Heart right ventricle (tissue), 16 donors: ENCODE data around the gene QKI. TPM values are rescaled to one million over a fixed set of nuclear protein-coding genes. Genes with fewer than 3 reads are reported as not detected.
"Not testable (repeated sequence)": the region's sequence is repeated elsewhere in the genome, so short reads cannot be mapped to it uniquely, and the experiment has no call there.

Experiments used
- ATAC-seq, 8 donors: fragments of 200-7000 bp; cut with Tn5 transposase; one replicate each; pipeline ENCODE4 v1.9.1; 2020; ENCODE audit warnings: mild to moderate bottlenecking in 8 of 8, moderate library complexity in 8 of 8, moderate number of reproducible peaks in 1 of 8
- DNase-seq, 2 donors: peaks; one replicate each; pipeline ENCODE4 v3.0.0-alpha.2; 2020
- H3K27ac ChIP-seq, 10 donors: fragments of 200-600 bp; sonication (generic) in 2 of 10; one replicate each; pipeline versions ENCODE4 v1.5.0 to v1.8.0; 2020 to 2022; ENCODE audit warnings: mild to moderate bottlenecking in 3 of 10
- H3K27me3 ChIP-seq, 7 donors: fragments of 200-600 bp; one replicate each; pipeline ENCODE4 v1.8.0; 2021 to 2022; ENCODE audit warnings: mild to moderate bottlenecking in 2 of 7
- H3K36me3 ChIP-seq, 9 donors: fragments of 200-600 bp; sonication (generic) in 1 of 9; one replicate each; pipeline versions ENCODE4 v1.5.0 to v1.8.0; 2020 to 2022; ENCODE audit warnings: mild to moderate bottlenecking in 2 of 9
- H3K4me1 ChIP-seq, 9 donors: fragments of 200-600 bp; sonication (generic) in 1 of 9; one replicate each; pipeline versions ENCODE4 v1.5.0 to v1.8.0; 2020 to 2022; ENCODE audit warnings: mild to moderate bottlenecking in 4 of 9
- H3K4me3 ChIP-seq, 10 donors: fragments of 200-600 bp; sonication (generic) in 2 of 10; one replicate each; pipeline versions ENCODE4 v1.5.0 to v1.8.0; 2020 to 2022; ENCODE audit warnings: mild to moderate bottlenecking in 7 of 10, moderate library complexity in 2 of 10
- H3K9me3 ChIP-seq, 11 donors: fragments of 200-600 bp in 10 of 11; sonication (generic) in 2 of 11; one replicate each; pipeline versions ENCODE4 v1.5.0 to v1.8.0; 2013 to 2022; ENCODE audit warnings: mild to moderate bottlenecking in 2 of 11, control low read depth in 1 of 11, moderate library complexity in 1 of 11
- CTCF ChIP-seq, 9 donors: fragments of 200-600 bp; sonication (generic) in 2 of 9; IDR thresholded peaks; one replicate each; pipeline versions ENCODE4 v1.5.0 to v1.8.0; 2021 to 2022; ENCODE audit warnings: antibody characterized with exemption in 9 of 9, mild to moderate bottlenecking in 5 of 9, moderate library complexity in 1 of 9
- WGBS, 2 donors: extraction: QIAGEN DNeasy Blood & Tissue Kit; methylation state at CpG; one replicate each; pipeline ENCODE4 v1.1.7; 2013; ENCODE audit warnings: inconsistent platforms in 1 of 2; 5-methylcytosine and 5-hydroxymethylcytosine counted together
- intact Hi-C, 10 donors: fragments of 100-400 bp; cut with DNase I; formaldehyde crosslinking; loops; one replicate each; pipeline versions ENCODE4 v1.11.1 to v1.14.2; 2022
- polyA plus RNA-seq, 2 donors: library from polyadenylated mRNA; stranded (reverse); fragments of 200-250 nt; gene quantifications; one replicate each; pipeline ENCODE4 v1.2.3, GENCODE V29; 2013
- total RNA-seq, 10 donors: library from RNA; stranded (reverse); fragmentation: NEBNext Ultra II Directional in 3 of 10; extraction: Animal tissue kit (Norgen Biotek cat#: 25700) in 3 of 10; gene quantifications; one replicate each; pipeline versions ENCODE4 v1.2.1 to v1.2.4, GENCODE V29; 2021 to 2023
- donor health status: Arrhythmogenic right ventricular cardiomyopathy.
- donor health status: ischemic (EF 13 %, LVEDD 7.1; RV severe dilation, severe dysfunction).
- donor health status: healthy with polysubstance abuse.
- donor health status: DM: no; HTN: yes; CAD: no.
- donor health status: DM: no; HTN: no; CAD: no.
- donor health status: ischemic (EF 25% LVEDD 6.9; RV normal size, moderate dysfunction).
- donor health status: ischemic (EF 25% LVEDD 5.7; RV mildly dilated, moderate dysfunction).
- donor health status: healthy.
- donor health status: DM: yes; HTN: yes; CAD: no.
- donor health status: Ischemic cardiomyopathy.
- donor health status: ischemic (EF 35%, LVEDD 5.7; RV mildly dilated, moderate dysfunction).
- donor health status: nonischemic (EF 11% LVEDD 7.7; RV severe dilation, severe dysfunction).
- donor health status: DM: yes; HTN: yes; CAD: no.
- donor health status: PGD.
- donor health status: ischemic (EF 29% LVEDD 5.4; RV normal size, mild dysfunction).
- donor health status: nonischemic (EF 23%, LVEDD 6.1; RV moderate dilation, normal function).

QKI gene
- total and polyA plus RNA-seq, 12 donors = 74.7 to 551 (median 493) TPM

- H3K27ac ChIP-seq = peak overlapping the region in 2 of 10 donors; percentile 5 to 6
- WGBS, 2 donors = 35 to 50% methylated on average over 3 of the region's 3 CpGs
Observed at GRCh38 chr6:163468738-163469137, 54.2 kb downstream of the QKI start.

GRCh38 chr6:163469459-163469985 is 55.0 kb downstream of the QKI start:
- Histone ChIP-seq H3K27ac (peak overlapping the region in 2 of 10 donors; percentile 1 to 5), H3K4me1 (peaks cover 0 to 86% (median 63%) of the 10 kb centered on the region in 9 donors), H3K9me3 (peaks cover 0 to 17% (median 9%) of the 10 kb centered on the region in 11 donors), H3K4me3 (no peak overlapping the region), H3K27me3 (no peaks in the 10 kb centered on the region), H3K36me3 (peaks cover 0 to 21% (median 0%) of the 10 kb centered on the region in 9 donors)
- 41 to 73% methylated on average over 1 of the region's 1 CpG for WGBS, 2 donors
- ATAC-seq (no peak), DNase-seq (no peak)
- TF ChIP-seq CTCF (IDR thresholded peaks at IDR 0.05) = no peak
- intact Hi-C loops = no loop called here

More at GRCh38 chr6:163468738-163469137, 54.2 kb downstream of the QKI start:
- H3K4me3 ChIP-seq = no peak overlapping the region
- peaks cover 0 to 17% (median 9%) of the 10 kb centered on the region in 11 donors for H3K9me3 ChIP-seq
- peaks cover 0 to 21% (median 0%) of the 10 kb centered on the region in 9 donors for H3K36me3 ChIP-seq
- no peaks in the 10 kb centered on the region for H3K27me3 ChIP-seq
- H3K4me1 ChIP-seq = peaks cover 0 to 87% (median 64%) of the 10 kb centered on the region in 9 donors
- intact Hi-C loops = no loop called here
- DNase-seq (no peak), ATAC-seq (no peak)
- TF ChIP-seq CTCF (IDR thresholded peaks at IDR 0.05) = no peak

- no peaks in the 10 kb centered on the region for H3K27me3 ChIP-seq
- peaks cover 0 to 21% (median 0%) of the 10 kb centered on the region in 9 donors for H3K36me3 ChIP-seq
- H3K4me3 ChIP-seq = no peak overlapping the region
- DNase-seq (no peak), ATAC-seq (no peak)
- H3K4me1 ChIP-seq = peaks cover 3 to 86% (median 67%) of the 10 kb centered on the region in 9 donors
- H3K27ac ChIP-seq = no peak overlapping the region
- no peak for TF ChIP-seq CTCF (IDR thresholded peaks at IDR 0.05)
- peaks cover 0 to 17% (median 9%) of the 10 kb centered on the region in 11 donors for H3K9me3 ChIP-seq
- intact Hi-C loops = no loop called here
Observed at GRCh38 chr6:163470611-163471010, 56.1 kb downstream of the QKI start.

GRCh38 chr6:163474581-163474980 is 60.1 kb downstream of the QKI start:
- DNase-seq (no peak), ATAC-seq (peak in 1 of 8 donors; percentile 5)
- intact Hi-C loops = no loop called here
- H3K27me3 ChIP-seq = no peaks in the 10 kb centered on the region
- TF ChIP-seq CTCF (IDR thresholded peaks at IDR 0.05) = no peak
- no peak overlapping the region for H3K4me3 ChIP-seq
- H3K27ac ChIP-seq = no peak overlapping the region
- peaks cover 0 to 17% (median 9%) of the 10 kb centered on the region in 11 donors for H3K9me3 ChIP-seq
- 30 to 65% methylated on average over 2 of the region's 2 CpGs for WGBS, 2 donors
- peaks cover 0 to 39% (median 7%) of the 10 kb centered on the region in 9 donors for H3K36me3 ChIP-seq
- peaks cover 3 to 84% (median 55%) of the 10 kb centered on the region in 9 donors for H3K4me1 ChIP-seq

- Histone ChIP-seq H3K4me1 (peaks cover 3 to 97% (median 55%) of the 10 kb centered on the region in 9 donors), H3K36me3 (peaks cover 0 to 41% (median 13%) of the 10 kb centered on the region in 9 donors)
- DNase-seq, H3K9me3 ChIP-seq, intact Hi-C loops, H3K4me3 ChIP-seq, H3K27ac ChIP-seq, H3K27me3 ChIP-seq: not testable (repeated sequence)
- 59 to 79% methylated on average over 7 of the region's 7 CpGs for WGBS, 2 donors
- ATAC-seq = peak in 1 of 8 donors; percentile 4
Observed at GRCh38 chr6:163476946-163477345, 62.4 kb downstream of the QKI start.
